MCF 10A (cell line): ENCODE data around the gene FBXO3. TPM values are rescaled to one million over a fixed set of nuclear protein-coding genes. Genes with fewer than 3 reads are reported as not detected.
A peak's percentile ranks its signal among the peaks of the same experiment; 100 is the strongest.

Experiments used
- BruUV-seq: library from RNA; stranded (reverse); fragments of 400-500 nt; replicated peaks from 2 replicates; lab custom pipeline; 2021; lab: Mats Ljungman, UMichigan
- CTCF ChIA-PET: fragments of 300-600 bp; sonication (Branson Sonifier 250); formaldehyde crosslinking; extraction: SDS; loops from one replicate; lab custom pipeline; 2021; ENCODE audit warnings: antibody characterized with exemption, inconsistent platforms; lab: Yijun Ruan, JAX
- POLR2A ChIA-PET: fragments of 300-600, 350-650 bp; sonication (Branson Sonifier 250); formaldehyde crosslinking; extraction: SDS; loops from one replicate; lab custom pipeline; 2020; ENCODE audit warnings: antibody characterized with exemption, inconsistent platforms; lab: Yijun Ruan, JAX
- DNase-seq: peaks from one replicate; pipeline ENCODE4 v3.0.0-alpha.2; 2018; ENCODE audit not compliant: unreplicated experiment
- H3K27ac Mint-ChIP-seq: one replicate; pipeline ENCODE4 v1.8.0; 2022; ENCODE audit warnings: mild to moderate bottlenecking, low read depth, mixed read lengths; ENCODE audit not compliant: unreplicated experiment
- H3K27me3 Mint-ChIP-seq: one replicate; pipeline ENCODE4 v1.8.0; 2022; ENCODE audit warnings: mixed read lengths; ENCODE audit not compliant: insufficient read depth, unreplicated experiment
- H3K36me3 Mint-ChIP-seq: one replicate; pipeline ENCODE4 v1.8.0; 2022; ENCODE audit warnings: mild to moderate bottlenecking, moderate library complexity, mixed read lengths; ENCODE audit not compliant: insufficient read depth, unreplicated experiment
- H3K4me1 Mint-ChIP-seq: one replicate; pipeline ENCODE4 v1.8.0; 2022; ENCODE audit warnings: mixed read lengths; ENCODE audit not compliant: insufficient read depth, unreplicated experiment
- H3K4me3 Mint-ChIP-seq: one replicate; pipeline ENCODE4 v1.8.0; 2022; ENCODE audit warnings: mild to moderate bottlenecking, moderate library complexity, mixed read lengths; ENCODE audit not compliant: unreplicated experiment
- H3K9me3 Mint-ChIP-seq: one replicate; pipeline ENCODE4 v1.8.0; 2022; ENCODE audit warnings: mixed read lengths; ENCODE audit not compliant: unreplicated experiment
- CTCF ChIP-seq: fragments of 200-600 bp; IDR thresholded peaks from one replicate; pipeline ENCODE4 v1.8.0; 2022; ENCODE audit warnings: antibody characterized with exemption, mild to moderate bottlenecking; ENCODE audit not compliant: unreplicated experiment
- intact Hi-C: fragments of 100-400 bp; cut with micrococcal nuclease; formaldehyde crosslinking; loops from 2 replicates; pipeline ENCODE4 v1.14.1; 2022
- total RNA-seq: library from RNA; stranded (reverse); gene quantifications from 2 replicates; pipeline ENCODE4 v1.2.3, GENCODE V29; 2022

FBXO3 gene
- total RNA-seq, 1 experiment from 2014 or later = 20.1 TPM

- BruUV-seq = no TSS peak
- peak overlapping the region; percentile 46 for H3K27ac Mint-ChIP-seq
- peak; percentile 46 for DNase-seq
- H3K27me3 Mint-ChIP-seq = no peaks in the 10 kb centered on the region
- peaks cover 37% of the 10 kb centered on the region for H3K4me1 Mint-ChIP-seq
- CTCF ChIA-PET = interaction anchor here (0.6 to 5.4 kb wide), 4 partner anchors 10 to 66 kb away, joined by 3 to 37 read pairs (median 12); no protein-coding TSS in a partner anchor
- POLR2A ChIA-PET = interaction anchor here (0.9 to 8.9 kb wide), 6 partner anchors 8 to 68 kb away, joined by 3 to 124 read pairs (median 36); partner anchors contain the start of gene CD59
- TF ChIP-seq CTCF = no peak
- no peaks in the 10 kb centered on the region for H3K9me3 Mint-ChIP-seq
- intact Hi-C loops = no loop called here
- peaks cover 84% of the 10 kb centered on the region for H3K36me3 Mint-ChIP-seq
- no peak overlapping the region for H3K4me3 Mint-ChIP-seq
Measured at GRCh38 chr11:33706546-33706945, 67.8 kb downstream of the FBXO3 start.

DNA sequence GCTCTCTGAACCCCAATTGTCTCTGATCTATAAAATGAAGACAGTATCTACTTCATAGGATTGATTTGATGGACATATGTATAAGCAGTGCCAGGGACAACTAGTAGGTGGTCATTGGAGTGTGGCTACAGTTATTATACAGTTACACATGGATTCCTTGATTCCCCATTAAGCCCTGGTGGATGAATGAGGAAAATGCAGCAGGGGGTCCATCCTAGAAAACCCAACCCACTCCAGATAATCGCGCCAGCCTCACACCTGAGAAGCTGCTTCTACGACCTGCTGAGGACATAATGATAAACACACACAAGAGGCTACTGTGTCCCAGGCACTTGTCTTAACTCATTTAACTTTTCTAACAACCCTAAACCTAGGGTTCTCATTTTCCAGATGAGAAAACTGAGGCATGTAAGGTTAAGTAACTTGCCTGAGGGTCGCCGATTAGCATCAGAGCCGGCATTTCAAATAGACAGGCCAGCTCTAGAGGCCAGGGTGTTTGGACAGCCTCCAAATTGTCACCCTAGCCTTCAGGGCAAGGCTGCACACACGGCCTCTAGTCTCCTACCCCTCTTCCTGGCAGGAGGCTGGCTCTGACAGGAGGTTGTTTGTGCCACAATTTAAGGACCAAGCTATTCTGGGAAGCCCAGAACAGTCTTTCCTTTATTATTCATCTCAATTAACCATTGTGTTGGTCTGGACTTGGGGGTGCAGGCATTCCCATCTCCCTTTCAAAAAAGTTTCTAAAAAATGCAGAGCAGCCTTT, 69.9 kb downstream of the FBXO3 start:
- no TSS peak for BruUV-seq
- Mint-ChIP-seq H3K9me3 (no peaks in the 10 kb centered on the region), H3K4me3 (no peak overlapping the region), H3K27me3 (no peaks in the 10 kb centered on the region), H3K36me3 (peaks cover 82% of the 10 kb centered on the region), H3K27ac (peak overlapping the region; percentile 82), H3K4me1 (peaks cover 44% of the 10 kb centered on the region)
- CTCF ChIA-PET = interaction anchor here (0.6 to 5.4 kb wide), 9 partner anchors 12 to 708 kb away, joined by 3 to 37 read pairs (median 3); no protein-coding TSS in a partner anchor
- no peak for DNase-seq
- intact Hi-C loops = no loop called here
- POLR2A ChIA-PET = interaction anchor here (0.6 to 8.9 kb wide), 7 partner anchors 10 to 280 kb away, joined by 3 to 124 read pairs (median 27); partner anchors contain the start of gene CD59
- no peak for TF ChIP-seq CTCF

GRCh38 chr11:33703788-33704187, 70.5 kb downstream of the FBXO3 start:
- Mint-ChIP-seq H3K27ac (peak overlapping the region; percentile 82), H3K4me3 (peak overlapping the region; percentile 33), H3K9me3 (no peaks in the 10 kb centered on the region), H3K36me3 (peaks cover 78% of the 10 kb centered on the region), H3K4me1 (peaks cover 39% of the 10 kb centered on the region), H3K27me3 (no peaks in the 10 kb centered on the region)
- DNase-seq = peak; percentile 83
- ChIA-PET CTCF (interaction anchor here (0.6 to 5.4 kb wide), 5 partner anchors 13 to 708 kb away, joined by 3 to 37 read pairs (median 3); no protein-coding TSS in a partner anchor), POLR2A (interaction anchor here (0.7 to 8.9 kb wide), 6 partner anchors 11 to 38 kb away, joined by 3 to 124 read pairs (median 47); partner anchors contain the start of gene CD59)
- no TSS peak for BruUV-seq
- intact Hi-C loops = no loop called here
- no peak for TF ChIP-seq CTCF

- intact Hi-C loops = no loop called here
- Mint-ChIP-seq H3K4me1 (peaks cover 35% of the 10 kb centered on the region), H3K4me3 (peak overlapping the region; percentile 33), H3K27ac (peak overlapping the region; percentile 82), H3K9me3 (no peaks in the 10 kb centered on the region), H3K27me3 (no peaks in the 10 kb centered on the region), H3K36me3 (peaks cover 73% of the 10 kb centered on the region)
- ChIA-PET POLR2A (interaction anchor here (0.7 to 8.9 kb wide), 8 partner anchors 11 to 68 kb away, joined by 3 to 124 read pairs (median 44); partner anchors contain the start of gene CD59), CTCF (interaction anchor here (0.8 to 5.4 kb wide), 7 partner anchors 12 to 104 kb away, joined by 3 to 37 read pairs (median 11); no protein-coding TSS in a partner anchor)
- no peak for TF ChIP-seq CTCF
- no TSS peak for BruUV-seq
- no peak for DNase-seq
Measured at GRCh38 chr11:33703234-33703633, 71.1 kb downstream of the FBXO3 start.
